ENCODE measurements around the gene RNU1-2. TPM values are rescaled to one million over a fixed set of nuclear protein-coding genes. Genes with fewer than 3 reads are reported as not detected.
"Not testable (repeated sequence)": the region's sequence is repeated elsewhere in the genome, so short reads cannot be mapped to it uniquely, and the experiment has no call there.

RNU1-2 gene
- total and polyA plus RNA-seq, 2 of the 4 experiments (the other 2 are of a cell fraction): under 0.01 TPM; not detected in 1

DNA sequence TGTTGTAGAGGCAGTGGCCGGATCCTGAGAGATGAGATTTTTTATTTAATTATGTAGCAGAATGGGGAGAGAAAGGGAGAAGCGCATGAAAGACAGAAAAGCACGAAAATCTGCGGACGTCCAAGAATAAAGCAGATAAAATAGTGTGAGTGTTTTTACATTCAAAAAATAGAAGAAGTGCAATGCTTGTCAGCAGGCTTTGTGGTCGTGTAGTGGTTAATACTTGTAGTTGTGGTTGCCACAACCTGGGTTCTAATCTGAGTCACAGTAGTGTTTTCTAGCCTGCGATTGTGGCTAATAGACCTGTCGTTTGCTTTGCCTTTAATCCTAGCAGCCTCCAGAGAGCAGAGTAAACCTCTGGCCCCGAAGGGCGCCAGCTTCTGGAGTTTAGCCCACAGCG, 32.8 kb upstream of the RNU1-2 start:
- H3K56ac ChIP-seq (ENCODE audit: extremely low read depth, insufficient read depth, low read length); H2BK15ac ChIP-seq (ENCODE audit: low read depth, low read length); H3K27me3 ChIP-seq (ENCODE audit: control insufficient read depth, insufficient read depth, low read length); H3K27ac ChIP-seq (ENCODE audit: insufficient read depth, low read length); H2AK5ac ChIP-seq (ENCODE audit: low read depth, low read length); H3K36me3 ChIP-seq (ENCODE audit: control insufficient read depth, insufficient read depth, low read length); DNase-seq; H3K18ac ChIP-seq (ENCODE audit: low read depth, low read length); H2BK5ac ChIP-seq (ENCODE audit: low read depth, low read length, poor library complexity, severe bottlenecking); in situ Hi-C loops (cut with MboI; ENCODE audit: low sequenced_read_pairs); dilution Hi-C loops (cut with HindIII; ENCODE audit: low sequenced_read_pairs, unreplicated experiment); H3K14ac ChIP-seq (replicated peaks; ENCODE audit: low read depth, low read length); H3K9me1 ChIP-seq (ENCODE audit: insufficient read depth, low read length); H4K91ac ChIP-seq (ENCODE audit: insufficient read depth, low read depth, low read length); H2BK120ac ChIP-seq (ENCODE audit: low read depth, low read length); H3K4me2 ChIP-seq (ENCODE audit: low read depth, low read length); H3K4me3 ChIP-seq (ENCODE audit: insufficient read depth, low read depth, low read length); H2BK20ac ChIP-seq (ENCODE audit: low read depth, low read length); POLR2A ChIA-PET (ENCODE audit: unreplicated experiment); H3K4me1 ChIP-seq (ENCODE audit: control insufficient read depth, insufficient read depth, low read length); BruUV-seq (replicated peaks); H3K9me3 ChIP-seq (ENCODE audit: control insufficient read depth, insufficient read depth, low read length); intact Hi-C loops (cut with micrococcal nuclease); H2AFZ ChIP-seq (replicated peaks; ENCODE audit: low read length, poor library complexity); ATAC-seq (ENCODE audit: low read depth); H4K20me1 ChIP-seq (ENCODE audit: insufficient read depth, low read length); CTCF ChIA-PET; H3K4ac ChIP-seq (ENCODE audit: low read depth, low read length); H4K5ac ChIP-seq (ENCODE audit: low read depth, low read length); H4K8ac ChIP-seq (ENCODE audit: low read depth in 2 of 2, low read length in 2 of 2); H3K79me1 ChIP-seq (ENCODE audit: low read depth in 1 of 2, low read length in 2 of 2); H2AK9ac ChIP-seq (replicated peaks; ENCODE audit: low read depth, low read length, poor library complexity); H3K23ac ChIP-seq (ENCODE audit: low read depth, low read length); H3K9ac ChIP-seq (ENCODE audit: low read depth, low read length): not testable (repeated sequence)
- WGBS, 2 experiments (ENCODE audit: extremely low coverage in 2 of 2, insufficient read length in 1 of 2): 75% methylated on average over 1 of the region's 11 CpGs; no CpG with 5 or more reads in 1 of the 2 experiments

DNA sequence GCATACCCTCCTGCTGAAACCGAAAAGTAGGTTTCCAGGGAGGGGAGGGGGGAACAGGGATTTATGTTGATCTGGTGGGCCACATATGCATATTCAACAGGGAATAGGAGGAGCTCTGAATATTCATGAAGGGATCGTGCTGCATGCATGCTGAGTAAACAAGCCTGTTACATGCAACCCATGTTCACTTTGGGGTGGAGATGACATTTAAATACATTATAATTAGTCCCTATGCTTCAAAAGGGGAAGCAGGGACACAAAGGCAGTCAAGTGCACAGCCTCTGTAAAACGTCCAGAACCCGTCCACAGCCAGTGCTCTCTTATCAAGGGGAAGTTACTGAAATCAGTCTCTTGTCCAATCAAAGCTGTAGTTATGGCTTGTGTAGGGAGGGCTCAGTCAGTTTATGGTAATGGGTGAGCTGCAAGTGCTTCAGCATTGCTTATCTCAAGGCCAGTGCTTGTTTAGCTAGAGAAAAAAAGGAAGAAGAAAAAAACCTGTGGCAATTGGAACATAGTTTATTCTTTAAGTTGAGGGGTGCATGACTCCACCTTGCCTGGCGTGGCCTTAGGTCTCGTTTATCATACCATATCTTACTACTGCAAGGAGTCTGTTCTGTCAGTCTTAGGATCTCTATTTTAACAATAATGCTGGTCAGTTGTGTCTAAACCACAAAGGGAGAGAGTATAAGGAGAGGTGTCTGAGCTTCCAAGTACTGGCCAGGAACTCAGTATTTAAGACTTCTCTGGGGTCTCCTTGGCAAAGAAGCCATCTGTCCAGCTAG, 28.7 kb upstream of the RNU1-2 start:
- peaks cover 11% of the 10 kb centered on the region for H3K27me3 ChIP-seq (ENCODE audit: control insufficient read depth, insufficient read depth, low read length)
- intact Hi-C loops (cut with micrococcal nuclease); H2AK5ac ChIP-seq (ENCODE audit: low read depth, low read length); H3K27ac ChIP-seq (ENCODE audit: insufficient read depth, low read length); BruUV-seq (replicated peaks); H2BK120ac ChIP-seq (ENCODE audit: low read depth, low read length); in situ Hi-C loops (cut with MboI; ENCODE audit: low sequenced_read_pairs); H3K56ac ChIP-seq (ENCODE audit: extremely low read depth, insufficient read depth, low read length); H3K18ac ChIP-seq (ENCODE audit: low read depth, low read length); CTCF ChIA-PET; H3K4me3 ChIP-seq (ENCODE audit: insufficient read depth, low read depth, low read length); H2BK20ac ChIP-seq (ENCODE audit: low read depth, low read length); H3K9me1 ChIP-seq (ENCODE audit: insufficient read depth, low read length); dilution Hi-C loops (cut with HindIII; ENCODE audit: low sequenced_read_pairs, unreplicated experiment); H2AK9ac ChIP-seq (replicated peaks; ENCODE audit: low read depth, low read length, poor library complexity); H3K14ac ChIP-seq (replicated peaks; ENCODE audit: low read depth, low read length); H3K4me1 ChIP-seq (ENCODE audit: control insufficient read depth, insufficient read depth, low read length); H3K23ac ChIP-seq (ENCODE audit: low read depth, low read length); H3K36me3 ChIP-seq (ENCODE audit: control insufficient read depth, insufficient read depth, low read length); H3K79me1 ChIP-seq (ENCODE audit: low read depth in 1 of 2, low read length in 2 of 2); H2AFZ ChIP-seq (replicated peaks; ENCODE audit: low read length, poor library complexity); H3K9ac ChIP-seq (ENCODE audit: low read depth, low read length); H2BK15ac ChIP-seq (ENCODE audit: low read depth, low read length); H4K20me1 ChIP-seq (ENCODE audit: insufficient read depth, low read length); H4K5ac ChIP-seq (ENCODE audit: low read depth, low read length); H4K8ac ChIP-seq (ENCODE audit: low read depth in 2 of 2, low read length in 2 of 2); POLR2A ChIA-PET (ENCODE audit: unreplicated experiment); H2BK5ac ChIP-seq (ENCODE audit: low read depth, low read length, poor library complexity, severe bottlenecking); ATAC-seq (ENCODE audit: low read depth); H4K91ac ChIP-seq (ENCODE audit: insufficient read depth, low read depth, low read length); H3K9me3 ChIP-seq (ENCODE audit: control insufficient read depth, insufficient read depth, low read length); H3K4ac ChIP-seq (ENCODE audit: low read depth, low read length); DNase-seq; H3K4me2 ChIP-seq (ENCODE audit: low read depth, low read length): not testable (repeated sequence)
- WGBS, 2 experiments (ENCODE audit: extremely low coverage in 2 of 2, insufficient read length in 1 of 2): no CpG with 5 or more reads among the region's 6 CpGs
